IMR-90 (cell line): Measurements from ENCODE around the gene OR52I2.

ENCODE experiments used
- BHLHE40 ChIP-seq: fragments of 150-350 bp; IDR thresholded peaks from 2 replicates; pipeline ENCODE4 v1.6.1; 2016; ENCODE audit warnings: mild to moderate bottlenecking, low read depth, low read length
- CEBPB ChIP-seq: IDR thresholded peaks from 2 replicates; pipeline ENCODE4 v1.6.1; 2012; ENCODE audit warnings: low read depth, low read length, improper control_type of control experiment
- FOS ChIP-seq: fragments of 150-350 bp; IDR thresholded peaks from 2 replicates; pipeline ENCODE4 v1.6.1; 2016; ENCODE audit warnings: low read depth, low read length
- MAFK ChIP-seq: IDR thresholded peaks from 2 replicates; pipeline ENCODE4 v1.6.1; 2012; ENCODE audit warnings: low read depth, low read length, improper control_type of control experiment
- MAZ ChIP-seq: IDR thresholded peaks from 2 replicates; pipeline ENCODE4 v1.6.1; 2012; ENCODE audit warnings: low read depth, mild to moderate bottlenecking, low read length, improper control_type of control experiment, moderate library complexity, borderline replicate concordance
- MXI1 ChIP-seq: IDR thresholded peaks from 2 replicates; pipeline ENCODE4 v1.6.1; 2012; ENCODE audit warnings: low read depth, mild to moderate bottlenecking, low read length, moderate library complexity, borderline replicate concordance
- NFE2L2 ChIP-seq: fragments of 150-350 bp; IDR thresholded peaks from 2 replicates; pipeline ENCODE4 v1.6.1; 2016; ENCODE audit warnings: low read depth, mild to moderate bottlenecking, low read length
- POLR2A ChIP-seq: IDR thresholded peaks from 2 replicates; pipeline ENCODE4 v1.6.1; 2012; ENCODE audit warnings: mild to moderate bottlenecking, low read depth, low read length
- RAD21 ChIP-seq: IDR thresholded peaks from 2 replicates; pipeline ENCODE4 v1.6.1; 2012; ENCODE audit warnings: low read length, improper control_type of control experiment
- RCOR1 ChIP-seq: IDR thresholded peaks from 2 replicates; pipeline ENCODE4 v1.6.1; 2012; ENCODE audit warnings: mild to moderate bottlenecking, low read length, improper control_type of control experiment; ENCODE audit not compliant: insufficient replicate concordance
- RFX5 ChIP-seq: IDR thresholded peaks from 2 replicates; pipeline ENCODE4 v1.8.0; 2012; ENCODE audit warnings: low read depth, mild to moderate bottlenecking, low read length, moderate library complexity
- USF2 ChIP-seq: fragments of 150-350 bp; IDR thresholded peaks from 2 replicates; pipeline ENCODE4 v1.6.1; 2017; ENCODE audit warnings: mild to moderate bottlenecking, antibody characterized with exemption, low read length, low read depth
- TF ChIP-seq, protein P1 (sequence below): conservative IDR thresholded peaks from 2 replicates; pipeline ENCODE4 v1.5.1; 2012; ENCODE audit warnings: mild to moderate bottlenecking, low read depth, low read length, improper control_type of control experiment
- TF ChIP-seq, protein P2 (sequence below): fragments of 150-350 bp; IDR thresholded peaks from 2 replicates; pipeline ENCODE4 v1.6.1; 2016; ENCODE audit warnings: low read depth, mild to moderate bottlenecking, low read length, moderate library complexity, borderline replicate concordance

GRCh38 chr11:4569075-4569474 is 12.5 kb upstream of the OR52I2 start:
- TF ChIP-seq, protein P1, sequence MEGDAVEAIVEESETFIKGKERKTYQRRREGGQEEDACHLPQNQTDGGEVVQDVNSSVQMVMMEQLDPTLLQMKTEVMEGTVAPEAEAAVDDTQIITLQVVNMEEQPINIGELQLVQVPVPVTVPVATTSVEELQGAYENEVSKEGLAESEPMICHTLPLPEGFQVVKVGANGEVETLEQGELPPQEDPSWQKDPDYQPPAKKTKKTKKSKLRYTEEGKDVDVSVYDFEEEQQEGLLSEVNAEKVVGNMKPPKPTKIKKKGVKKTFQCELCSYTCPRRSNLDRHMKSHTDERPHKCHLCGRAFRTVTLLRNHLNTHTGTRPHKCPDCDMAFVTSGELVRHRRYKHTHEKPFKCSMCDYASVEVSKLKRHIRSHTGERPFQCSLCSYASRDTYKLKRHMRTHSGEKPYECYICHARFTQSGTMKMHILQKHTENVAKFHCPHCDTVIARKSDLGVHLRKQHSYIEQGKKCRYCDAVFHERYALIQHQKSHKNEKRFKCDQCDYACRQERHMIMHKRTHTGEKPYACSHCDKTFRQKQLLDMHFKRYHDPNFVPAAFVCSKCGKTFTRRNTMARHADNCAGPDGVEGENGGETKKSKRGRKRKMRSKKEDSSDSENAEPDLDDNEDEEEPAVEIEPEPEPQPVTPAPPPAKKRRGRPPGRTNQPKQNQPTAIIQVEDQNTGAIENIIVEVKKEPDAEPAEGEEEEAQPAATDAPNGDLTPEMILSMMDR, result no peak
- TF ChIP-seq MAZ, result no peak
- no peak for TF ChIP-seq POLR2A
- no peak for TF ChIP-seq FOS
- TF ChIP-seq USF2, result no peak
- TF ChIP-seq RFX5, result no peak
- no peak for TF ChIP-seq MXI1
- TF ChIP-seq CEBPB, result no peak
- TF ChIP-seq RAD21, result no peak
- TF ChIP-seq MAFK, result no peak
- TF ChIP-seq, protein P2, sequence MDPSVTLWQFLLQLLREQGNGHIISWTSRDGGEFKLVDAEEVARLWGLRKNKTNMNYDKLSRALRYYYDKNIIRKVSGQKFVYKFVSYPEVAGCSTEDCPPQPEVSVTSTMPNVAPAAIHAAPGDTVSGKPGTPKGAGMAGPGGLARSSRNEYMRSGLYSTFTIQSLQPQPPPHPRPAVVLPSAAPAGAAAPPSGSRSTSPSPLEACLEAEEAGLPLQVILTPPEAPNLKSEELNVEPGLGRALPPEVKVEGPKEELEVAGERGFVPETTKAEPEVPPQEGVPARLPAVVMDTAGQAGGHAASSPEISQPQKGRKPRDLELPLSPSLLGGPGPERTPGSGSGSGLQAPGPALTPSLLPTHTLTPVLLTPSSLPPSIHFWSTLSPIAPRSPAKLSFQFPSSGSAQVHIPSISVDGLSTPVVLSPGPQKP, result no peak
- no peak for TF ChIP-seq RCOR1
- no peak for TF ChIP-seq BHLHE40
- no peak for TF ChIP-seq NFE2L2
